ENCODE data around the gene IL23A. TPM values are rescaled to one million over a fixed set of nuclear protein-coding genes. Genes with fewer than 3 reads are reported as not detected.

Gene IL23A
- total RNA-seq, 2 experiments from 2014 or later: 9.8 to 16.3 TPM

DNA sequence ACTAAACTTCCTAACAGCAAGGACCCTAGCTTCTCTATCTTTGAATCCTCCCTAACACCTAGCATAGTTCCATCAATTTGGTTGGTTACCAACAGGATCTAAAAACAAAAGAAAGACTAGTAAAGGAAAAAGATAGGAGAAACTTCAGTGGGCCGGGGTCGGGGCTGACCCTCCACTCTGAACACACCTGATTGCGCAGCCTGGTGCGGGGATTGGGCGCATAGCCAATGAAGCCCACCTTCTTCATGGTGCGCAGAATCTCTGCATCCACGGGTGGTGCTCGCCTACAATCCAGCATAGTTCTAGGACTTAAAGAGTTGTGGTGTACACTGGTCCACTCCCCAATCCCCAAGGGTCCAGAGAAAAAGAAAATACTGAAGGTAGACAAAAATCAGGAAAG, 12.6 kb upstream of the IL23A start:
- H3K9me2 ChIP-seq (ENCODE audit: insufficient read depth, low read length): no peaks in the 10 kb centered on the region
- no peaks in the 10 kb centered on the region for H3K79me2 ChIP-seq (ENCODE audit: insufficient read depth, low read depth, low read length)
- BruUV-seq (replicated peaks): no TSS peak
- H2AFZ ChIP-seq (ENCODE audit: low read length): no peak overlapping the region
- H3K27ac ChIP-seq (ENCODE audit: low read depth, low read length, poor library complexity, severe bottlenecking): no peak overlapping the region
- POLR2A ChIA-PET: interaction anchor here (0.6 to 1.6 kb wide), 3 partner anchors 10 to 131 kb away, joined by 3 to 7 read pairs (median 5); partner anchors contain the start of gene CNPY2
- no peaks in the 10 kb centered on the region for H3K4me1 ChIP-seq (ENCODE audit: insufficient read depth, low read length, poor library complexity, severe bottlenecking)
- H4K20me1 ChIP-seq (ENCODE audit: insufficient read depth, low read length): no peaks in the 10 kb centered on the region
- peaks cover 50% of the 10 kb centered on the region; the same call in 1 of the 2 replicates for H3K36me3 ChIP-seq (ENCODE audit: insufficient read depth, low read length)
- no peaks in the 10 kb centered on the region for H3K9me3 ChIP-seq (ENCODE audit: low read length)
- no peak overlapping the region for H3K4me3 ChIP-seq (ENCODE audit: low read depth, low read length, poor library complexity, severe bottlenecking)
- intact Hi-C loops (cut with micrococcal nuclease; ENCODE audit: unreplicated experiment): no loop called here
- TF ChIP-seq, protein P1, sequence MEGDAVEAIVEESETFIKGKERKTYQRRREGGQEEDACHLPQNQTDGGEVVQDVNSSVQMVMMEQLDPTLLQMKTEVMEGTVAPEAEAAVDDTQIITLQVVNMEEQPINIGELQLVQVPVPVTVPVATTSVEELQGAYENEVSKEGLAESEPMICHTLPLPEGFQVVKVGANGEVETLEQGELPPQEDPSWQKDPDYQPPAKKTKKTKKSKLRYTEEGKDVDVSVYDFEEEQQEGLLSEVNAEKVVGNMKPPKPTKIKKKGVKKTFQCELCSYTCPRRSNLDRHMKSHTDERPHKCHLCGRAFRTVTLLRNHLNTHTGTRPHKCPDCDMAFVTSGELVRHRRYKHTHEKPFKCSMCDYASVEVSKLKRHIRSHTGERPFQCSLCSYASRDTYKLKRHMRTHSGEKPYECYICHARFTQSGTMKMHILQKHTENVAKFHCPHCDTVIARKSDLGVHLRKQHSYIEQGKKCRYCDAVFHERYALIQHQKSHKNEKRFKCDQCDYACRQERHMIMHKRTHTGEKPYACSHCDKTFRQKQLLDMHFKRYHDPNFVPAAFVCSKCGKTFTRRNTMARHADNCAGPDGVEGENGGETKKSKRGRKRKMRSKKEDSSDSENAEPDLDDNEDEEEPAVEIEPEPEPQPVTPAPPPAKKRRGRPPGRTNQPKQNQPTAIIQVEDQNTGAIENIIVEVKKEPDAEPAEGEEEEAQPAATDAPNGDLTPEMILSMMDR (conservative IDR thresholded peaks at IDR 0.05; ENCODE audit: low read length): no peak
- no peak for TF ChIP-seq EZH2phosphoT487 (IDR thresholded peaks at IDR 0.05; ENCODE audit: borderline replicate concordance, low read depth, low read length)
- CTCF ChIA-PET (ENCODE audit: unreplicated experiment): no interaction called here
- no peak for DNase-seq (ENCODE audit: low spot score)
- H3K4me2 ChIP-seq (ENCODE audit: low read length): no peak overlapping the region

DNA sequence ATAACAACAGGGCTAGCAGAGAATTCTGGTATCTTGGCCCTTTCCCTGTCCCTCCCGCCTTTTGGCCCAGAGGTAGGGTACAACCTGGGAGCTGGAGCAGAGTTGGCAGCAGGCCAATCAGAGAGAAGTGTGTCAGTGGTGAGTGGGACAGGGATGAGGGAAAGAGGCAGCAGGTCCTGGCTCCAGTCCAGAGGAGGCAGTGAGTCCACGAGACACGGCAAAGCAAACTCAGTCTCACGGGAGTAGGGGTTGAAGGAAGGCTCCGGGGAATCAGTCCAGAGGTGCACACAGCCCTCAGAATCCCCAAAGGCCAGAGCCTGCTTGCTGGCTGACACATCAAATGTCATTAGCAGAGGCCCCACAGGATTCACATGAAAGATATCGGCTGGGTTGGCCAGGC, 12.2 kb upstream of the IL23A start:
- intact Hi-C loops (cut with micrococcal nuclease; ENCODE audit: unreplicated experiment): no loop called here
- H2AFZ ChIP-seq (ENCODE audit: low read length): no peak overlapping the region
- H3K4me3 ChIP-seq (ENCODE audit: low read depth, low read length, poor library complexity, severe bottlenecking): no peak overlapping the region
- no peaks in the 10 kb centered on the region for H3K9me3 ChIP-seq (ENCODE audit: low read length)
- ChIA-PET CTCF (ENCODE audit: unreplicated experiment) (interaction anchor here (0.5 kb wide), 1 partner anchor 246 kb away, joined by 8 read pairs; no protein-coding TSS in a partner anchor), POLR2A (interaction anchor here (0.6 to 1.4 kb wide), 3 partner anchors 33 to 130 kb away, joined by 3 to 5 read pairs (median 4); partner anchors contain the start of gene STAT2)
- H3K4me1 ChIP-seq (ENCODE audit: insufficient read depth, low read length, poor library complexity, severe bottlenecking): no peaks in the 10 kb centered on the region
- H3K27ac ChIP-seq (ENCODE audit: low read depth, low read length, poor library complexity, severe bottlenecking): no peak overlapping the region
- no peaks in the 10 kb centered on the region for H3K79me2 ChIP-seq (ENCODE audit: insufficient read depth, low read depth, low read length)
- H3K4me2 ChIP-seq (ENCODE audit: low read length): no peak overlapping the region
- no TSS peak for BruUV-seq (replicated peaks)
- H4K20me1 ChIP-seq (ENCODE audit: insufficient read depth, low read length): no peaks in the 10 kb centered on the region
- no peaks in the 10 kb centered on the region for H3K9me2 ChIP-seq (ENCODE audit: insufficient read depth, low read length)
- no peak for DNase-seq (ENCODE audit: low spot score)
- H3K36me3 ChIP-seq (ENCODE audit: insufficient read depth, low read length): peaks cover 50% of the 10 kb centered on the region; the same call in 1 of the 2 replicates
- TF ChIP-seq EZH2phosphoT487 (IDR thresholded peaks at IDR 0.05; ENCODE audit: borderline replicate concordance, low read depth, low read length): no peak
- TF ChIP-seq, protein P1 (conservative IDR thresholded peaks at IDR 0.05; ENCODE audit: low read length): no peak

DNA sequence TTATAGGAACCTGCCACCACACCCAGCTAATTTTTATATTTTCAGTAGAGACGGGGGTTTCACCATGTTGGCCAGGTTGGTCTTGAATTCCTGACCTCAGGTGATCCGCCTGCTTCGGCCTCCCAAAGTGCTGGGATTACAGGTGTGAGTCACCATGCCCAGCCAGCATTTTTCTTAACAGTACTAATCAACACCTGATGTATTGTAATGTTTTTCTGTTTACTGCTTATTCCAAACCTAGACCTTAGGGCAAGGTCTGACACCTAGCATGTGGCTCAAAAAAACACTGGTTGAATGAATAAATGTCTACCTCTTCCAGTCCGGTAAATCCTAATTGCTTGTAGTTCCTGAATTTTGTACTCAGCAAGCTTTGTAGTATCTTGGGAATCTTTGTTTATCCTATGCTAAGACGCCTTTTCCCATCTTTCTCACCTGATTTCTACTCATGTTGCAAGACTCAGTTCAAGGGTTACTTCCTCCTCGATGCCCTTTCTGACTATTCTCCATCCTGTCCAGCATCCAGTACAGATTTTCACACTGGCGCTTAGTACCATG, 7.7 kb upstream of the IL23A start:
- POLR2A ChIA-PET: interaction anchor here (1.7 to 9.4 kb wide), 2 partner anchors 15 to 28 kb away, joined by 3 to 70 read pairs; partner anchors contain the start of genes CNPY2 and STAT2
- Histone ChIP-seq H3K36me3 (ENCODE audit: insufficient read depth, low read length) (peaks cover 10% of the 10 kb centered on the region; the same call in 1 of the 2 replicates), H2AFZ (ENCODE audit: low read length) (no peak overlapping the region), H3K9me2 (ENCODE audit: insufficient read depth, low read length) (no peaks in the 10 kb centered on the region), H3K79me2 (ENCODE audit: insufficient read depth, low read depth, low read length) (peaks cover 21% of the 10 kb centered on the region; the same call in 1 of the 2 replicates), H3K27ac (ENCODE audit: low read depth, low read length, poor library complexity, severe bottlenecking) (no peak overlapping the region), H3K4me2 (ENCODE audit: low read length) (no peak overlapping the region), H3K4me3 (ENCODE audit: low read depth, low read length, poor library complexity, severe bottlenecking) (no peak overlapping the region), H3K4me1 (ENCODE audit: insufficient read depth, low read length, poor library complexity, severe bottlenecking) (peaks cover 27% of the 10 kb centered on the region), H3K9me3 (ENCODE audit: low read length) (no peaks in the 10 kb centered on the region), H4K20me1 (ENCODE audit: insufficient read depth, low read length) (no peaks in the 10 kb centered on the region)
- CTCF ChIA-PET (ENCODE audit: unreplicated experiment): no interaction called here
- intact Hi-C loops (cut with micrococcal nuclease; ENCODE audit: unreplicated experiment): loop anchor here (5.0 kb wide), 1 partner anchor 116 kb away; the partner anchor contains the start of gene TIMELESS
- no peak for TF ChIP-seq EZH2phosphoT487 (IDR thresholded peaks at IDR 0.05; ENCODE audit: borderline replicate concordance, low read depth, low read length)
- TF ChIP-seq, protein P1 (conservative IDR thresholded peaks at IDR 0.05; ENCODE audit: low read length): no peak
- DNase-seq (ENCODE audit: low spot score): no peak
- BruUV-seq (replicated peaks): no TSS peak

Measured in OCI-LY7 (cell line).